Measurements from ENCODE around the gene KLHL10. TPM values are rescaled to one million over a fixed set of nuclear protein-coding genes. Genes with fewer than 3 reads are reported as not detected.

KLHL10 gene
- total and polyA plus RNA-seq, 9 donors: 0.13 to 0.60 (median 0.23) TPM

- H3K27ac ChIP-seq: no peak overlapping the region
- no peaks in the 10 kb centered on the region for H3K27me3 ChIP-seq
- peak overlapping the region; percentile 99 for H3K4me3 ChIP-seq
- WGBS, 3 donors: 61 to 64% (median 61%) methylated on average over 18 of the region's 18 CpGs
- H3K4me1 ChIP-seq (ENCODE audit: insufficient read depth): peaks cover 10% of the 10 kb centered on the region
- no peaks in the 10 kb centered on the region for H3K36me3 ChIP-seq
- H3K9me3 ChIP-seq: no peaks in the 10 kb centered on the region
- intact Hi-C loops (cut with DNase I): loop anchor here in 1 of 4 donors (10.0 kb wide), 1 partner anchor 58 kb away; no protein-coding TSS in a partner anchor
- TF ChIP-seq POLR2A (IDR thresholded peaks at IDR 0.05) (no peak), EP300 (IDR thresholded peaks at IDR 0.05) (no peak)
- TF ChIP-seq, protein P1, sequence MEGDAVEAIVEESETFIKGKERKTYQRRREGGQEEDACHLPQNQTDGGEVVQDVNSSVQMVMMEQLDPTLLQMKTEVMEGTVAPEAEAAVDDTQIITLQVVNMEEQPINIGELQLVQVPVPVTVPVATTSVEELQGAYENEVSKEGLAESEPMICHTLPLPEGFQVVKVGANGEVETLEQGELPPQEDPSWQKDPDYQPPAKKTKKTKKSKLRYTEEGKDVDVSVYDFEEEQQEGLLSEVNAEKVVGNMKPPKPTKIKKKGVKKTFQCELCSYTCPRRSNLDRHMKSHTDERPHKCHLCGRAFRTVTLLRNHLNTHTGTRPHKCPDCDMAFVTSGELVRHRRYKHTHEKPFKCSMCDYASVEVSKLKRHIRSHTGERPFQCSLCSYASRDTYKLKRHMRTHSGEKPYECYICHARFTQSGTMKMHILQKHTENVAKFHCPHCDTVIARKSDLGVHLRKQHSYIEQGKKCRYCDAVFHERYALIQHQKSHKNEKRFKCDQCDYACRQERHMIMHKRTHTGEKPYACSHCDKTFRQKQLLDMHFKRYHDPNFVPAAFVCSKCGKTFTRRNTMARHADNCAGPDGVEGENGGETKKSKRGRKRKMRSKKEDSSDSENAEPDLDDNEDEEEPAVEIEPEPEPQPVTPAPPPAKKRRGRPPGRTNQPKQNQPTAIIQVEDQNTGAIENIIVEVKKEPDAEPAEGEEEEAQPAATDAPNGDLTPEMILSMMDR (IDR thresholded peaks at IDR 0.05): no peak
- DNase-seq: no peak
Measured at GRCh38 chr17:41863074-41863848, 25.6 kb downstream of the KLHL10 start.

- 0% methylated on average over 24 to 25 of the region's 25 CpGs for WGBS, 3 donors
- no peak for DNase-seq
- TF ChIP-seq POLR2A (IDR thresholded peaks at IDR 0.05): no peak
- TF ChIP-seq, protein P1 (IDR thresholded peaks at IDR 0.05): no peak
- TF ChIP-seq EP300 (IDR thresholded peaks at IDR 0.05): no peak
Measured at GRCh38 chr17:41864498-41864835, 26.8 kb downstream of the KLHL10 start.

GRCh38 chr17:41864836-41865595 is 27.4 kb downstream of the KLHL10 start, which contains the start of gene KLHL11:
Gene KLHL11 (minus strand): TSS chr17:41865423. CDS start chr17:41865370, 53 bp downstream.
- peaks cover 10% of the 10 kb centered on the region for H3K4me1 ChIP-seq (ENCODE audit: insufficient read depth)
- H3K27ac ChIP-seq: peak within 1 kb of the TSS; percentile 50 to 85
- no peaks in the 10 kb centered on the region for H3K9me3 ChIP-seq
- no peaks in the 10 kb centered on the region for H3K27me3 ChIP-seq
- peak; percentile 80 to 92 (median 88) for DNase-seq
- TF ChIP-seq POLR2A (IDR thresholded peaks at IDR 0.05): peak; percentile 90
- TF ChIP-seq, protein P1 (IDR thresholded peaks at IDR 0.05): no peak
- H3K36me3 ChIP-seq: no peaks in the 10 kb centered on the region
- WGBS, 3 donors: 0% methylated on average over 60 to 90 of the region's 90 CpGs
- intact Hi-C loops (cut with DNase I): loop anchor here in 1 of 4 donors (10.0 kb wide), 1 partner anchor 60 kb away; no protein-coding TSS in a partner anchor
- H3K4me3 ChIP-seq: peak within 1 kb of the TSS; percentile 99

More at GRCh38 chr17:41864498-41864835, 26.8 kb downstream of the KLHL10 start:
- H3K9me3 ChIP-seq: no peaks in the 10 kb centered on the region
- peaks cover 10% of the 10 kb centered on the region for H3K4me1 ChIP-seq (ENCODE audit: insufficient read depth)
- intact Hi-C loops (cut with DNase I): loop anchor here in 1 of 4 donors (10.0 kb wide), 1 partner anchor 60 kb away; no protein-coding TSS in a partner anchor
- H3K36me3 ChIP-seq: no peaks in the 10 kb centered on the region
- peak overlapping the region in 1 of 2 donors; percentile 85 for H3K27ac ChIP-seq
- H3K27me3 ChIP-seq: no peaks in the 10 kb centered on the region
- peak overlapping the region; percentile 99 for H3K4me3 ChIP-seq

DNA sequence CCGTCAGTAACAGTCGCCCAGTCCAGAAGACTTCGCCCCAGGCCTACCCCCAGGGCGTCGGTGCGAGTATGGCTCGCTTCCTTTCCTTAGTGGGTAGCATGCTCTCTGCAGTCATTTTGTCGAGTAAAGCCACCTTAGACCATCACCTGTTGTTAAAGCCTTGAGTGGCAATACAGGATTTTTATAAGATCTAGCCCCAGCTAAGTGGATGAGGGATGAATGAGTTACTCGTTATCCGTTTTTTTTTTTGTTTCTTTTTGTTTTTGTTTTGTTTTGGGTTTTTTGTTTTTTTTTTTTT is 27.9 kb downstream of the KLHL10 start:
- Histone ChIP-seq H3K4me3 (peak overlapping the region; percentile 99), H3K27ac (peak overlapping the region in 1 of 2 donors; percentile 85), H3K36me3 (no peaks in the 10 kb centered on the region), H3K9me3 (no peaks in the 10 kb centered on the region), H3K27me3 (no peaks in the 10 kb centered on the region), H3K4me1 (ENCODE audit: insufficient read depth) (peaks cover 10% of the 10 kb centered on the region)
- 0 to 2% (median 1%) methylated on average over 10 of the region's 10 CpGs for WGBS, 3 donors
- DNase-seq: no peak
- intact Hi-C loops (cut with DNase I): loop anchor here in 1 of 4 donors (10.0 kb wide), 1 partner anchor 61 kb away; no protein-coding TSS in a partner anchor
- TF ChIP-seq EP300 (IDR thresholded peaks at IDR 0.05): no peak
- TF ChIP-seq POLR2A (IDR thresholded peaks at IDR 0.05): no peak
- TF ChIP-seq, protein P1 (IDR thresholded peaks at IDR 0.05): no peak

Measured in ovary (tissue), 9 donors.